Endothelial cell of umbilical vein (primary cell): ENCODE results near the gene TRAPPC2L. TPM values are rescaled to one million over a fixed set of nuclear protein-coding genes. Genes with fewer than 3 reads are reported as not detected.
"Not testable (repeated sequence)": the region's sequence is repeated elsewhere in the genome, so short reads cannot be mapped to it uniquely, and the experiment has no call there.

ENCODE experiments used
- BruUV-seq: library from RNA; stranded (reverse); fragments of 400-500 nt; replicated peaks from 2 replicates; lab custom pipeline; 2021; lab: Mats Ljungman, UMichigan
- CTCF ChIA-PET: fragments of 300-600, 350-600 bp; sonication (Branson Sonifier 250); formaldehyde crosslinking; loops from one replicate; lab custom pipeline; 2021; ENCODE audit warnings: antibody characterized with exemption, inconsistent platforms; lab: Charles Lee
- POLR2A ChIA-PET: fragments of 300-600, 350-600 bp; sonication (Branson Sonifier 250); formaldehyde crosslinking; loops from one replicate; lab custom pipeline; 2021; ENCODE audit warnings: antibody characterized with exemption, inconsistent platforms; lab: Charles Lee
- DNase-seq: peaks from one replicate; pipeline ENCODE4 v3.0.0-alpha.2; 2011; ENCODE audit warnings: low read depth, low spot score
- FAIRE-seq: peaks from 2 replicates; lab custom pipeline; 2011; peaks lifted over from hg19 to GRCh38; lab: Jason Lieb, UNC
- H2AFZ ChIP-seq: 2 replicates; pipeline ENCODE4 v1.6.0; 2012; ENCODE audit warnings: low read depth, low read length, control low read depth, inconsistent platforms
- H3K27ac ChIP-seq: 2 replicates; pipeline ENCODE4 v1.5.1; 2011; ENCODE audit warnings: low read depth, mild to moderate bottlenecking, control low read depth, low read length, moderate library complexity; ENCODE audit not compliant: insufficient read depth
- H3K27me3 ChIP-seq, 2 experiments: 2 replicates each; pipeline versions ENCODE4 v1.6.0 to v1.6.1; 2011; ENCODE audit warnings: low read length in 2 of 2, mixed read lengths in 1 of 2; ENCODE audit not compliant: control insufficient read depth in 2 of 2, insufficient read depth in 2 of 2
- H3K36me3 ChIP-seq, 2 experiments: 2 replicates in 1 of 2; 3 replicates in 1 of 2; pipeline ENCODE4 v1.5.1; 2011; ENCODE audit warnings: low read length in 2 of 2, mild to moderate bottlenecking in 1 of 2, moderate library complexity in 1 of 2; ENCODE audit not compliant: control insufficient read depth in 2 of 2, insufficient read depth in 2 of 2; ENCODE audit errors: extremely low read depth in 1 of 2
- H3K4me1 ChIP-seq: 3 replicates; pipeline ENCODE4 v1.5.1; 2011; ENCODE audit warnings: mild to moderate bottlenecking, low read length; ENCODE audit not compliant: control insufficient read depth, insufficient read depth; ENCODE audit errors: extremely low read depth
- H3K4me2 ChIP-seq: 2 replicates; pipeline ENCODE4 v1.6.1; 2011; ENCODE audit warnings: low read length, control low read depth, mixed read lengths; ENCODE audit not compliant: insufficient read depth
- H3K4me3 ChIP-seq, 3 experiments: fragments of 200-600 bp in 1 of 3; sonication (generic), shearing (Covaris generic) in 1 of 3; replicated peaks in 1 of 3; 2 replicates each; pipeline ENCODE4 v1.5.1; 2011 to 2016; ENCODE audit warnings: control low read depth in 3 of 3, low read length in 3 of 3, mild to moderate bottlenecking in 2 of 3, inconsistent platforms in 1 of 3, low read depth in 1 of 3, moderate library complexity in 1 of 3; ENCODE audit not compliant: insufficient read depth in 1 of 3
- H3K79me2 ChIP-seq: 2 replicates; pipeline ENCODE4 v1.6.0; 2012; ENCODE audit warnings: low read length, inconsistent platforms; ENCODE audit not compliant: control insufficient read depth, insufficient read depth
- H3K9ac ChIP-seq: replicated peaks from 2 replicates; pipeline ENCODE3; 2011; ENCODE audit warnings: low read length, control low read depth; ENCODE audit not compliant: insufficient read depth; ENCODE audit errors: extremely low read depth
- H3K9me1 ChIP-seq: replicated peaks from 3 replicates; pipeline ENCODE4 v1.6.0; 2011; ENCODE audit warnings: mild to moderate bottlenecking, low read length; ENCODE audit not compliant: control insufficient read depth, insufficient read depth; ENCODE audit errors: extremely low read depth
- H3K9me3 ChIP-seq: replicated peaks from 2 replicates; pipeline ENCODE4 v1.5.1; 2012; ENCODE audit warnings: low read length, inconsistent platforms; ENCODE audit not compliant: control insufficient read depth, insufficient read depth
- H4K20me1 ChIP-seq: replicated peaks from 2 replicates; pipeline ENCODE3; 2011; ENCODE audit warnings: mild to moderate bottlenecking, low read length; ENCODE audit not compliant: control insufficient read depth, insufficient read depth; ENCODE audit errors: extremely low read depth
- EZH2 ChIP-seq: IDR thresholded peaks from 2 replicates; pipeline ENCODE4 v1.6.1; 2012; ENCODE audit warnings: borderline replicate concordance, low read depth, mild to moderate bottlenecking, moderate library complexity, low read length, inconsistent platforms; ENCODE audit not compliant: severe bottlenecking
- FOS ChIP-seq: IDR thresholded peaks from 2 replicates; pipeline ENCODE4 v1.6.1; 2011; ENCODE audit warnings: mild to moderate bottlenecking, low read length, moderate library complexity, borderline replicate concordance; ENCODE audit not compliant: insufficient read depth
- GATA2 ChIP-seq: IDR thresholded peaks from 2 replicates; pipeline ENCODE4 v1.7.0; 2011; ENCODE audit warnings: low read depth, mild to moderate bottlenecking, moderate library complexity, mixed read lengths, low read length; ENCODE audit not compliant: insufficient read length, insufficient read depth
- JUN ChIP-seq: IDR thresholded peaks from 2 replicates; pipeline ENCODE4 v1.6.1; 2011; ENCODE audit warnings: borderline replicate concordance, low read depth; ENCODE audit not compliant: insufficient read length, insufficient read depth
- MYC ChIP-seq: IDR thresholded peaks from one replicate; pipeline ENCODE4 v1.6.1; 2011; ENCODE audit warnings: mild to moderate bottlenecking, low read depth, low read length
- POLR2A ChIP-seq: IDR thresholded peaks from 2 replicates; pipeline ENCODE4 v1.6.1; 2012; ENCODE audit warnings: low read depth, mild to moderate bottlenecking, control low read depth, low read length
- POLR2AphosphoS5 ChIP-seq: IDR thresholded peaks from 2 replicates; pipeline ENCODE4 v1.6.1; 2012; ENCODE audit warnings: low read depth, mild to moderate bottlenecking, control low read depth, low read length, moderate library complexity; ENCODE audit not compliant: insufficient read depth
- dilution Hi-C: fragments of 300-500 bp; cut with MboI; formaldehyde crosslinking; loops from one replicate; pipeline ENCODE4 v1.15.0; 2019; ENCODE audit warnings: low sequenced_read_pairs; ENCODE audit not compliant: extremely low pct_ligation_motif_present
- intact Hi-C: fragments of 100-400 bp; cut with micrococcal nuclease; formaldehyde crosslinking; loops from one replicate; pipeline ENCODE4 v1.10.0; 2022
- polyA plus RNA-seq, 4 experiments: library from polyadenylated mRNA; depleted of rRNA in 3 of 4; stranded (reverse) in 3 of 4; unstranded in 1 of 4; fragments of >200 nt; gene quantifications; 2 replicates each; pipeline versions ENCODE4 v1.2.1 to v1.2.3, GENCODE V29; 2011 to 2012; ENCODE audit warnings: missing spikeins in 1 of 4
- total RNA-seq: library from RNA; stranded (reverse); gene quantifications from 2 replicates; pipeline ENCODE4 v1.2.3, GENCODE V29; 2021
- TF ChIP-seq, protein P1 (sequence below), 2 donors: IDR thresholded peaks; 1 replicate in 1 of 2; 2 replicates in 1 of 2; pipeline ENCODE4 v1.5.1; 2011; ENCODE audit warnings: low read length in 2 of 2, mild to moderate bottlenecking in 2 of 2, moderate library complexity in 2 of 2, control low read depth in 1 of 2, inconsistent platforms in 1 of 2, low read depth in 1 of 2; ENCODE audit not compliant: insufficient read depth in 1 of 2; ENCODE audit errors: extremely low read depth in 1 of 2
- TF ChIP-seq, protein P2 (sequence below): IDR thresholded peaks from 2 replicates; pipeline ENCODE4 v1.6.1; 2011; ENCODE audit not compliant: insufficient read depth, insufficient read length

The TRAPPC2L gene
- total and polyA plus RNA-seq, 2 donors (not counting 3 experiments of a cell fraction or from before 2014, with no cell fraction given): 61.9 to 131 TPM

GRCh38 chr16:88893127-88893968, 36.4 kb downstream of the TRAPPC2L start:
- Histone ChIP-seq H3K4me1 (no peaks in the 10 kb centered on the region), H3K36me3 (no peaks in the 10 kb centered on the region), H2AFZ (no peak overlapping the region), H3K4me3 (no peak overlapping the region), H3K9me3 (no peaks in the 10 kb centered on the region), H3K4me2 (no peak overlapping the region), H4K20me1 (no peaks in the 10 kb centered on the region), H3K9ac (no peak overlapping the region), H3K9me1 (no peaks in the 10 kb centered on the region), H3K27me3 (no peaks in the 10 kb centered on the region), H3K79me2 (no peaks in the 10 kb centered on the region), H3K27ac (no peak overlapping the region)
- intact Hi-C loops: no loop called here
- no peak for DNase-seq
- TF ChIP-seq GATA2: no peak
- no peak for TF ChIP-seq FOS
- TF ChIP-seq POLR2AphosphoS5: no peak
- no peak for TF ChIP-seq JUN
- TF ChIP-seq POLR2A: no peak
- no peak for TF ChIP-seq MYC
- no peak for TF ChIP-seq EZH2
- TF ChIP-seq, protein P1, sequence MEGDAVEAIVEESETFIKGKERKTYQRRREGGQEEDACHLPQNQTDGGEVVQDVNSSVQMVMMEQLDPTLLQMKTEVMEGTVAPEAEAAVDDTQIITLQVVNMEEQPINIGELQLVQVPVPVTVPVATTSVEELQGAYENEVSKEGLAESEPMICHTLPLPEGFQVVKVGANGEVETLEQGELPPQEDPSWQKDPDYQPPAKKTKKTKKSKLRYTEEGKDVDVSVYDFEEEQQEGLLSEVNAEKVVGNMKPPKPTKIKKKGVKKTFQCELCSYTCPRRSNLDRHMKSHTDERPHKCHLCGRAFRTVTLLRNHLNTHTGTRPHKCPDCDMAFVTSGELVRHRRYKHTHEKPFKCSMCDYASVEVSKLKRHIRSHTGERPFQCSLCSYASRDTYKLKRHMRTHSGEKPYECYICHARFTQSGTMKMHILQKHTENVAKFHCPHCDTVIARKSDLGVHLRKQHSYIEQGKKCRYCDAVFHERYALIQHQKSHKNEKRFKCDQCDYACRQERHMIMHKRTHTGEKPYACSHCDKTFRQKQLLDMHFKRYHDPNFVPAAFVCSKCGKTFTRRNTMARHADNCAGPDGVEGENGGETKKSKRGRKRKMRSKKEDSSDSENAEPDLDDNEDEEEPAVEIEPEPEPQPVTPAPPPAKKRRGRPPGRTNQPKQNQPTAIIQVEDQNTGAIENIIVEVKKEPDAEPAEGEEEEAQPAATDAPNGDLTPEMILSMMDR (IDR thresholded peaks at IDR 0.05; ENCODE audit: extremely low read depth in 1 of 2, insufficient read depth in 1 of 2, low read depth in 1 of 2, low read length in 2 of 2): no peak
- TF ChIP-seq, protein P2, sequence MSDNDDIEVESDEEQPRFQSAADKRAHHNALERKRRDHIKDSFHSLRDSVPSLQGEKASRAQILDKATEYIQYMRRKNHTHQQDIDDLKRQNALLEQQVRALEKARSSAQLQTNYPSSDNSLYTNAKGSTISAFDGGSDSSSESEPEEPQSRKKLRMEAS: no peak
- BruUV-seq: no TSS peak
- no peak for FAIRE-seq
- ChIA-PET POLR2A (no interaction called here), CTCF (no interaction called here)
- dilution Hi-C loops: no loop called here

GRCh38 chr16:88894266-88894665, 37.3 kb downstream of the TRAPPC2L start:
- H3K9ac ChIP-seq, H3K27me3 ChIP-seq, CTCF ChIA-PET, DNase-seq, intact Hi-C loops, H3K27ac ChIP-seq, H4K20me1 ChIP-seq, H3K4me2 ChIP-seq, H2AFZ ChIP-seq, H3K79me2 ChIP-seq, H3K4me1 ChIP-seq, H3K9me3 ChIP-seq, BruUV-seq, dilution Hi-C loops, H3K4me3 ChIP-seq, H3K9me1 ChIP-seq, FAIRE-seq, POLR2A ChIA-PET, H3K36me3 ChIP-seq: not testable (repeated sequence)
